ENCODE results near the gene FKBP3.

Gene FKBP3

DNA sequence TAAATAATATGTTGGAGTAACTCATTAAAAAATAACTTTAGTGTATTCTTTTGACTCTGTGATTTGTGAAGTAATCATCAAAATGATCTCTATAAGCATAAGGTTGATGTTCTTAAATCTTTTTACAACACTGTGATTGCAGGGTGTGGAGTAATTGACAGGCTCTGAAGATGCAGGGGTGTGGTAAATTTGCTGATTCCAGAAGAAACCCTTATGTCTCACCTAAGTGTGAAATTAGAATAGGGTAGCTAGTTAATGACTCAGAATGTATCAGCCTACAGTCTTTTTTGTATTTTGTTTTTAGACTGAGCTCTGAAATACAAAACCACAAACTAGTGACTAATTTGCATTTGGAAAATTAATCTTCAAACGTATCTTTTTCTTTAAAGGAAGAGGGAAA is 44.5 kb downstream of the FKBP3 start:
- Histone ChIP-seq H3K4me1 (ENCODE audit: control insufficient read depth, low read length) (peaks cover 55% of the 10 kb centered on the region), H3K4me2 (ENCODE audit: low read length) (peak overlapping the region; percentile 49), H3K27me3 (ENCODE audit: control insufficient read depth, low read length) (no peaks in the 10 kb centered on the region), H3K4me3 (ENCODE audit: low read length) (peak overlapping the region; percentile 31), H3K9me2 (replicated peaks; ENCODE audit: control insufficient read depth, low read length) (no peaks in the 10 kb centered on the region), H3K79me2 (ENCODE audit: control insufficient read depth, low read length) (peaks cover 100% of the 10 kb centered on the region), H3K36me3 (ENCODE audit: control insufficient read depth, low read length) (peaks cover 70% of the 10 kb centered on the region), H3K9me3 (ENCODE audit: control insufficient read depth, insufficient read depth, low read length) (no peaks in the 10 kb centered on the region), H3K27ac (ENCODE audit: low read depth, low read length) (no peak overlapping the region), H3F3A (ENCODE audit: control insufficient read depth, insufficient read depth) (peaks cover 4% of the 10 kb centered on the region; the same call in 1 of the 2 replicates), H4K20me1 (ENCODE audit: control insufficient read depth, insufficient read depth, low read depth, low read length) (peaks cover 21% of the 10 kb centered on the region)
- TF ChIP-seq, protein P1, sequence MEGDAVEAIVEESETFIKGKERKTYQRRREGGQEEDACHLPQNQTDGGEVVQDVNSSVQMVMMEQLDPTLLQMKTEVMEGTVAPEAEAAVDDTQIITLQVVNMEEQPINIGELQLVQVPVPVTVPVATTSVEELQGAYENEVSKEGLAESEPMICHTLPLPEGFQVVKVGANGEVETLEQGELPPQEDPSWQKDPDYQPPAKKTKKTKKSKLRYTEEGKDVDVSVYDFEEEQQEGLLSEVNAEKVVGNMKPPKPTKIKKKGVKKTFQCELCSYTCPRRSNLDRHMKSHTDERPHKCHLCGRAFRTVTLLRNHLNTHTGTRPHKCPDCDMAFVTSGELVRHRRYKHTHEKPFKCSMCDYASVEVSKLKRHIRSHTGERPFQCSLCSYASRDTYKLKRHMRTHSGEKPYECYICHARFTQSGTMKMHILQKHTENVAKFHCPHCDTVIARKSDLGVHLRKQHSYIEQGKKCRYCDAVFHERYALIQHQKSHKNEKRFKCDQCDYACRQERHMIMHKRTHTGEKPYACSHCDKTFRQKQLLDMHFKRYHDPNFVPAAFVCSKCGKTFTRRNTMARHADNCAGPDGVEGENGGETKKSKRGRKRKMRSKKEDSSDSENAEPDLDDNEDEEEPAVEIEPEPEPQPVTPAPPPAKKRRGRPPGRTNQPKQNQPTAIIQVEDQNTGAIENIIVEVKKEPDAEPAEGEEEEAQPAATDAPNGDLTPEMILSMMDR (IDR thresholded peaks at IDR 0.05; ENCODE audit: low read depth, low read length, poor library complexity, severe bottlenecking), result no peak
- no peak for TF ChIP-seq EZH2phosphoT487 (IDR thresholded peaks at IDR 0.05; ENCODE audit: borderline replicate concordance, low read length)

DNA sequence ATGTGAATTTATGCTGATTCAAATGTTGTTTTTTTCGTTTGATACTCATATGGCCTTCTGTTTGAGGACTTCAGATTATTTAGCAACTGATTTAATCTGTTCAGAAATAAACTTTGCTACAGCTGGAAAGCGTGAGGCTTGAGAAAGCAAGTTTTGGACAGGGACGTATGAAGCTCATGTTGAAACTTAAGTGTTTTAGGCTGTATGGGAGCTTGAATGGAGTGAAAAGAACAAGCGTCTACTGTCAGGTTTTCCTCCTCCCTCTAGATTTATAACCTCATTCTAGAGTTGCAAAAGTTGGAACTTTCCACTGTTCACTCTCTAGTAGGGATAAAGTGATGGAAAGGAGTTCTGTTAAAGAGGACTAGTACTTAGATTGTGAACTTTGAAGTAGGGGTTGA is 49.3 kb downstream of the FKBP3 start:
- no peaks in the 10 kb centered on the region for H3K27me3 ChIP-seq (ENCODE audit: control insufficient read depth, low read length)
- no peak for TF ChIP-seq EZH2phosphoT487 (IDR thresholded peaks at IDR 0.05; ENCODE audit: borderline replicate concordance, low read length)
- TF ChIP-seq, protein P1 (IDR thresholded peaks at IDR 0.05; ENCODE audit: low read depth, low read length, poor library complexity, severe bottlenecking), result no peak
- no peaks in the 10 kb centered on the region for H3F3A ChIP-seq (ENCODE audit: control insufficient read depth, insufficient read depth)
- H3K27ac ChIP-seq (ENCODE audit: low read depth, low read length), result no peak overlapping the region
- peak overlapping the region; percentile 86 for H3K4me3 ChIP-seq (ENCODE audit: low read length)
- peaks cover 60% of the 10 kb centered on the region for H3K79me2 ChIP-seq (ENCODE audit: control insufficient read depth, low read length)
- H3K36me3 ChIP-seq (ENCODE audit: control insufficient read depth, low read length), result peaks cover 49% of the 10 kb centered on the region
- peaks cover 20% of the 10 kb centered on the region for H4K20me1 ChIP-seq (ENCODE audit: control insufficient read depth, insufficient read depth, low read depth, low read length)
- no peaks in the 10 kb centered on the region for H3K9me3 ChIP-seq (ENCODE audit: control insufficient read depth, insufficient read depth, low read length)
- H3K4me2 ChIP-seq (ENCODE audit: low read length), result peak overlapping the region; percentile 75
- H3K4me1 ChIP-seq (ENCODE audit: control insufficient read depth, low read length), result peaks cover 54% of the 10 kb centered on the region
- no peaks in the 10 kb centered on the region for H3K9me2 ChIP-seq (replicated peaks; ENCODE audit: control insufficient read depth, low read length)

DNA sequence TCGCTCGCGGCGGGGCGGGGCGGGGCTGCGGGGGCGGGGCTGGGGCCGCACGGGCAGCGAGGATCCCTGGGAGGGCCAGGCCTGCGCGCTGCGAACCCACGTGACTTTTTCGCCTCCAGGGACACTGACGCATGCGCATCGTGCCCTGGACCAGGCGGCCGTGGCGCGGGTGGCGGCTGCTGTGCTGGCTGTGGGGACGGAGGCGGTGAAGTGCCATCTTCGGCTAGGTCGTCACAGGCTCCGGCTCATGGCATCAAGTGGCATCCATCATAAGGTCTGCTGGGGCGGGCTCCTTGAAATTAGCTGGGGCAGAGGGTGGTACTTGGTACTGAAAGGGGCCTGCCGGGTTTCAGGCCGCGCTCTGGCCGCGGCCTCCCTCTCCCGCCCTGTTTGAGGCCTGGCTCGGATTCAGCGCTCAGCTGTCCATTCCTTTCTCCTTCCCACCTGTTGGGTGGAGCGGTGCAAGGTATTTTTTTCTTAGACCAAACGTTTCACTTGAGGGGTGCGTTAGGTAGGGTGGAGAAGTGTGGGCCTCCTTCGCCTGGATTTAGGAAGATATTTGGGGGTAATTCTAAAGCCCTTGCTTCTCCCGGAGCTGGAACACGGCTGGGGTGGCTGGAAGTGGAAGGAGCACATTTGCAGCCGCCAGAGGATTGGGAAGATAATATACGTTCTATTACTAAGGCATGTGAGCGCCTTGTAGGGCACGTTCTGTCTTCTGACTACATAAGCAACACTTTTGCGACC is 50.1 kb downstream of the FKBP3 start, which contains the start of gene PRPF39:
TSS of gene PRPF39 (plus strand) at position 141 of the 747 bp plus-strand sequence. CDS start 11,124 bp downstream, outside the sequence.
- peaks cover 14% of the 10 kb centered on the region for H4K20me1 ChIP-seq (ENCODE audit: control insufficient read depth, insufficient read depth, low read depth, low read length)
- no peaks in the 10 kb centered on the region for H3F3A ChIP-seq (ENCODE audit: control insufficient read depth, insufficient read depth)
- peaks cover 52% of the 10 kb centered on the region for H3K79me2 ChIP-seq (ENCODE audit: control insufficient read depth, low read length)
- H3K9me2 ChIP-seq (replicated peaks; ENCODE audit: control insufficient read depth, low read length), result no peaks in the 10 kb centered on the region
- H3K27ac ChIP-seq (ENCODE audit: low read depth, low read length), result peak within 1 kb of the TSS; percentile 50
- H3K4me3 ChIP-seq (ENCODE audit: low read length), result peak within 1 kb of the TSS; percentile 86
- peaks cover 46% of the 10 kb centered on the region for H3K4me1 ChIP-seq (ENCODE audit: control insufficient read depth, low read length)
- no peak for TF ChIP-seq EZH2phosphoT487 (IDR thresholded peaks at IDR 0.05; ENCODE audit: borderline replicate concordance, low read length)
- TF ChIP-seq, protein P1 (IDR thresholded peaks at IDR 0.05; ENCODE audit: low read depth, low read length, poor library complexity, severe bottlenecking), result no peak
- H3K4me2 ChIP-seq (ENCODE audit: low read length), result peak within 1 kb of the TSS; percentile 75
- no peaks in the 10 kb centered on the region for H3K9me3 ChIP-seq (ENCODE audit: control insufficient read depth, insufficient read depth, low read length)
- H3K36me3 ChIP-seq (ENCODE audit: control insufficient read depth, low read length), result peaks cover 45% of the 10 kb centered on the region
- H3K27me3 ChIP-seq (ENCODE audit: control insufficient read depth, low read length), result no peaks in the 10 kb centered on the region

Data from DOHH2 (cell line).